HCT116 (cell line): ENCODE data around the gene LCNL1. TPM values are rescaled to one million over a fixed set of nuclear protein-coding genes. Genes with fewer than 3 reads are reported as not detected.

Experiments
- ATAC-seq: fragments of 200-7000 bp; cut with Tn5 transposase; 2 replicates; pipeline ENCODE4 v1.9.1; 2020; ENCODE audit warnings: mild to moderate bottlenecking, moderate library complexity
- BruUV-seq: library from RNA; stranded (reverse); fragments of 400-500 nt; replicated peaks from 2 replicates; lab custom pipeline; 2021; lab: Mats Ljungman, UMichigan
- CTCF ChIA-PET: fragments of 300-600 bp; sonication (Branson Sonifier 250); formaldehyde crosslinking; loops from one replicate; lab custom pipeline; 2021; ENCODE audit warnings: antibody characterized with exemption; lab: Charles Lee
- POLR2A ChIA-PET: fragments of 300-600, 350-600 bp; sonication (Branson Sonifier 250); formaldehyde crosslinking; loops from one replicate; lab custom pipeline; 2021; ENCODE audit warnings: antibody characterized with exemption; lab: Charles Lee
- RAD21 ChIA-PET, 2 experiments: fragments of 300-600 bp; sonication (Branson Sonifier 250); formaldehyde crosslinking; loops; one replicate each; lab custom pipeline; 2023; ENCODE audit warnings: low total read pairs in 2 of 2; ENCODE audit not compliant: uncharacterized antibody in 2 of 2, unreplicated experiment in 2 of 2, low non-redundant PET in 1 of 2; lab: Charles Lee
- DNase-seq: peaks from one replicate; pipeline ENCODE4 v3.0.0-alpha.2; 2010; ENCODE audit warnings: low read depth, low spot score
- H2AFZ ChIP-seq: fragments of 200-600 bp; shearing (Covaris generic), sonication (generic); 2 replicates; pipeline ENCODE4 v1.6.1; 2017; ENCODE audit warnings: low read depth, mixed run types, mixed read lengths, antibody characterized with exemption, low read length; ENCODE audit not compliant: poor library complexity, severe bottlenecking
- H3K27ac ChIP-seq: 2 replicates; pipeline ENCODE4 v1.5.1; 2012; ENCODE audit warnings: low read depth, low read length
- H3K27me3 ChIP-seq: fragments of 200-600 bp; sonication (generic); 2 replicates; pipeline ENCODE4 v1.6.1; 2016; ENCODE audit warnings: mixed run types, low read length, mixed read lengths; ENCODE audit not compliant: insufficient read depth
- H3K36me3 ChIP-seq, 2 experiments: fragments of 200-500 bp in 1 of 2; fragments of 200-600 bp in 1 of 2; sonication (Bioruptor generic) in 1 of 2; sonication (generic) in 1 of 2; 2 replicates each; pipeline versions ENCODE4 v1.5.1 to v1.6.1; 2014 to 2016; ENCODE audit warnings: low read length in 2 of 2, inconsistent platforms in 1 of 2, mixed read lengths in 1 of 2, mixed run types in 1 of 2; ENCODE audit not compliant: insufficient read depth in 2 of 2, control insufficient read depth in 1 of 2
- H3K4me1 ChIP-seq, 2 experiments: fragments of 200-600 bp in 1 of 2; sonication (generic) in 1 of 2; 2 replicates each; pipeline versions ENCODE4 v1.5.1 to v1.6.1; 2012 to 2017; ENCODE audit warnings: low read length in 2 of 2, inconsistent platforms in 1 of 2, mild to moderate bottlenecking in 1 of 2, mixed read lengths in 1 of 2, mixed run types in 1 of 2, moderate library complexity in 1 of 2; ENCODE audit not compliant: insufficient read depth in 2 of 2, control insufficient read depth in 1 of 2
- H3K4me2 ChIP-seq: fragments of 200-600 bp; sonication (generic); 2 replicates; pipeline ENCODE4 v1.6.1; 2017; ENCODE audit warnings: mixed run types, low read length, mixed read lengths
- H3K4me3 ChIP-seq, 2 experiments: fragments of 200-600 bp in 1 of 2; sonication (generic) in 1 of 2; replicated peaks in 1 of 2; 2 replicates each; pipeline ENCODE4 v1.5.1; 2011 to 2016; ENCODE audit warnings: low read length in 2 of 2, control low read depth in 1 of 2, low read depth in 1 of 2, mild to moderate bottlenecking in 1 of 2, mixed read lengths in 1 of 2, mixed run types in 1 of 2
- H3K79me2 ChIP-seq: fragments of 200-600 bp; sonication (generic); 2 replicates; pipeline ENCODE4 v1.6.1; 2017; ENCODE audit warnings: mild to moderate bottlenecking, mixed run types, low read length, moderate library complexity, mixed read lengths; ENCODE audit not compliant: insufficient read depth
- H3K9ac ChIP-seq: fragments of 200-600 bp; sonication (generic); 2 replicates; pipeline ENCODE4 v1.6.1; 2016; ENCODE audit warnings: low read length, mixed read lengths
- H3K9me2 ChIP-seq: fragments of 200-600 bp; sonication (generic), shearing (Covaris generic); 2 replicates; pipeline ENCODE4 v1.6.1; 2017; ENCODE audit warnings: mixed run types, mild to moderate bottlenecking, moderate library complexity; ENCODE audit not compliant: insufficient read depth
- H3K9me3 ChIP-seq, 2 experiments: fragments of 200-500 bp in 1 of 2; fragments of 200-600 bp in 1 of 2; sonication (Bioruptor generic) in 1 of 2; sonication (generic) in 1 of 2; 2 replicates each; pipeline ENCODE4 v1.6.1; 2014 to 2017; ENCODE audit warnings: low read length in 2 of 2, mixed read lengths in 2 of 2, inconsistent platforms in 1 of 2, low read depth in 1 of 2, mild to moderate bottlenecking in 1 of 2, mixed run types in 1 of 2, moderate library complexity in 1 of 2; ENCODE audit not compliant: control insufficient read depth in 1 of 2, insufficient read depth in 1 of 2
- H4K20me1 ChIP-seq: fragments of 200-600 bp; sonication (generic), shearing (Covaris generic); 2 replicates; pipeline ENCODE4 v1.6.1; 2017; ENCODE audit warnings: mixed run types, mild to moderate bottlenecking, moderate library complexity; ENCODE audit not compliant: insufficient read depth
- CEBPB ChIP-seq: IDR thresholded peaks from 2 replicates; pipeline ENCODE4 v1.6.1; 2012; ENCODE audit warnings: low read depth
- EGR1 ChIP-seq: IDR thresholded peaks from 2 replicates; pipeline ENCODE4 v1.6.1; 2012; ENCODE audit warnings: low read depth
- ELF1 ChIP-seq: IDR thresholded peaks from 2 replicates; pipeline ENCODE4 v1.6.1; 2012; ENCODE audit warnings: low read depth, borderline replicate concordance
- EZH2phosphoT487 ChIP-seq: fragments of 200-600 bp; IDR thresholded peaks from 2 replicates; pipeline ENCODE4 v1.6.1; 2018; ENCODE audit warnings: antibody characterized with exemption, borderline replicate concordance
- JUND ChIP-seq: IDR thresholded peaks from 2 replicates; pipeline ENCODE4 v1.6.1; 2012
- POLR2A ChIP-seq: IDR thresholded peaks from 2 replicates; pipeline ENCODE4 v1.7.0; 2011; ENCODE audit warnings: borderline replicate concordance; ENCODE audit not compliant: insufficient read depth, insufficient read length; ENCODE audit errors: extremely low read depth
- POLR2AphosphoS5 ChIP-seq: IDR thresholded peaks from 2 replicates; pipeline ENCODE4 v1.6.1; 2011; ENCODE audit warnings: mild to moderate bottlenecking, low read depth, low read length, moderate library complexity
- SIN3A ChIP-seq: IDR thresholded peaks from 2 replicates; pipeline ENCODE4 v1.6.1; 2012; ENCODE audit warnings: low read depth
- SP1 ChIP-seq: IDR thresholded peaks from 2 replicates; pipeline ENCODE4 v1.6.1; 2012; ENCODE audit warnings: low read depth
- YY1 ChIP-seq: IDR thresholded peaks from 2 replicates; pipeline ENCODE4 v1.6.1; 2011; ENCODE audit warnings: low read length, low read depth, moderate library complexity, mild to moderate bottlenecking; ENCODE audit not compliant: insufficient replicate concordance; ENCODE audit errors: extremely low read depth
- intact Hi-C: fragments of 100-400 bp; cut with micrococcal nuclease; formaldehyde crosslinking; loops from 2 replicates; pipeline ENCODE4 v1.10.0; 2022
- total RNA-seq: library from RNA; stranded (reverse); gene quantifications from one replicate; pipeline ENCODE4 v1.2.1, GENCODE V29; 2021; ENCODE audit not compliant: unreplicated experiment
- TF ChIP-seq, protein P1 (sequence below): IDR thresholded peaks from 2 replicates; pipeline ENCODE4 v1.6.1; 2011; ENCODE audit warnings: mild to moderate bottlenecking, low read length, moderate library complexity; ENCODE audit not compliant: insufficient replicate concordance; ENCODE audit errors: extremely low read depth
- TF ChIP-seq, protein P2 (sequence below): IDR thresholded peaks from 2 replicates; pipeline ENCODE4 v1.6.1; 2012

The LCNL1 gene
- total RNA-seq, 1 experiment from 2014 or later, result 0.44 TPM

GRCh38 chr9:137021568-137021978, 38.8 kb downstream of the LCNL1 start:
- Histone ChIP-seq H3K36me3 (peaks cover 10 to 12% of the 10 kb centered on the region in 2 experiments; a peak in 2 of 4 replicates), H3K27ac (peak overlapping the region; percentile 11; the same call in 1 of the 2 replicates), H2AFZ (no peak overlapping the region), H3K79me2 (peaks cover 20% of the 10 kb centered on the region), H3K4me1 (peaks cover 22 to 31% of the 10 kb centered on the region in 2 experiments; a peak in 3 of 4 replicates), H3K4me3 (no peak overlapping the region), H3K27me3 (no peaks in the 10 kb centered on the region), H3K9me2 (no peaks in the 10 kb centered on the region), H3K9me3 (no peaks in the 10 kb centered on the region), H3K4me2 (no peak overlapping the region), H3K9ac (no peak overlapping the region), H4K20me1 (no peaks in the 10 kb centered on the region)
- TF ChIP-seq EGR1 (no peak), CEBPB (no peak), POLR2AphosphoS5 (no peak), SP1 (no peak), ELF1 (no peak), POLR2A (no peak), SIN3A (no peak), EZH2phosphoT487 (no peak), JUND (no peak), YY1 (no peak)
- TF ChIP-seq, protein P1, sequence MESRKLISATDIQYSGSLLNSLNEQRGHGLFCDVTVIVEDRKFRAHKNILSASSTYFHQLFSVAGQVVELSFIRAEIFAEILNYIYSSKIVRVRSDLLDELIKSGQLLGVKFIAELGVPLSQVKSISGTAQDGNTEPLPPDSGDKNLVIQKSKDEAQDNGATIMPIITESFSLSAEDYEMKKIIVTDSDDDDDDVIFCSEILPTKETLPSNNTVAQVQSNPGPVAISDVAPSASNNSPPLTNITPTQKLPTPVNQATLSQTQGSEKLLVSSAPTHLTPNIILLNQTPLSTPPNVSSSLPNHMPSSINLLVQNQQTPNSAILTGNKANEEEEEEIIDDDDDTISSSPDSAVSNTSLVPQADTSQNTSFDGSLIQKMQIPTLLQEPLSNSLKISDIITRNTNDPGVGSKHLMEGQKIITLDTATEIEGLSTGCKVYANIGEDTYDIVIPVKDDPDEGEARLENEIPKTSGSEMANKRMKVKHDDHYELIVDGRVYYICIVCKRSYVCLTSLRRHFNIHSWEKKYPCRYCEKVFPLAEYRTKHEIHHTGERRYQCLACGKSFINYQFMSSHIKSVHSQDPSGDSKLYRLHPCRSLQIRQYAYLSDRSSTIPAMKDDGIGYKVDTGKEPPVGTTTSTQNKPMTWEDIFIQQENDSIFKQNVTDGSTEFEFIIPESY, result no peak
- TF ChIP-seq, protein P2, sequence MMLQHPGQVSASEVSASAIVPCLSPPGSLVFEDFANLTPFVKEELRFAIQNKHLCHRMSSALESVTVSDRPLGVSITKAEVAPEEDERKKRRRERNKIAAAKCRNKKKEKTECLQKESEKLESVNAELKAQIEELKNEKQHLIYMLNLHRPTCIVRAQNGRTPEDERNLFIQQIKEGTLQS, result no peak
- DNase-seq, result no peak
- BruUV-seq, result no TSS peak
- intact Hi-C loops, result no loop called here
- ATAC-seq, result no peak
- CTCF ChIA-PET, result interaction anchor here (1.3 to 1.8 kb wide), 3 partner anchors 13 to 47 kb away, joined by 3 to 14 read pairs (median 6); partner anchors contain the start of gene NPDC1
- POLR2A ChIA-PET, result no interaction called here
- RAD21 ChIA-PET, result interaction anchor here in 1 of 2 experiments (0.6 kb wide), 1 partner anchor 242 kb away, joined by 3 read pairs; no protein-coding TSS in a partner anchor
